ENCODE measurements around the gene PTPRM.

The PTPRM gene

GRCh38 chr18:8391068-8391467, 824.0 kb downstream of the PTPRM start:
- DNase-seq (ENCODE audit: low read depth in 2 of 2), result no peak

- DNase-seq (ENCODE audit: low read depth in 2 of 2), result no peak
These were observed 829.1 kb downstream of the PTPRM start for GRCh38 chr18:8396254-8396653.

GRCh38 chr18:8397034-8397433, 829.9 kb downstream of the PTPRM start:
- DNase-seq (ENCODE audit: low read depth in 2 of 2), result no peak

- no peak for DNase-seq (ENCODE audit: low read depth in 2 of 2)
These were observed 832.0 kb downstream of the PTPRM start for GRCh38 chr18:8399138-8399537.

- DNase-seq (ENCODE audit: low read depth in 2 of 2), result no peak
These were observed 833.2 kb downstream of the PTPRM start for GRCh38 chr18:8400193-8400752.

- no peak for DNase-seq (ENCODE audit: low read depth in 2 of 2)
These were observed 833.7 kb downstream of the PTPRM start for GRCh38 chr18:8400825-8401224.

- DNase-seq (ENCODE audit: low read depth in 2 of 2), result no peak
These were observed 834.5 kb downstream of the PTPRM start for GRCh38 chr18:8401606-8402005.

GRCh38 chr18:8402237-8402636, 835.1 kb downstream of the PTPRM start:
- DNase-seq (ENCODE audit: low read depth in 2 of 2), result no peak

- DNase-seq (ENCODE audit: low read depth in 2 of 2), result no peak
These were observed 836.6 kb downstream of the PTPRM start for GRCh38 chr18:8403713-8404112.

GRCh38 chr18:8406186-8406867, 839.2 kb downstream of the PTPRM start:
- no peak for DNase-seq (ENCODE audit: low read depth in 2 of 2)

GRCh38 chr18:8406868-8407250, 839.7 kb downstream of the PTPRM start:
- DNase-seq (ENCODE audit: low read depth in 2 of 2), result no peak

GRCh38 chr18:8409151-8409550, 842.0 kb downstream of the PTPRM start:
- DNase-seq (ENCODE audit: low read depth in 2 of 2), result no peak

GRCh38 chr18:8411492-8411891, 844.4 kb downstream of the PTPRM start:
- no peak for DNase-seq (ENCODE audit: low read depth in 2 of 2)

- no peak for DNase-seq (ENCODE audit: low read depth in 2 of 2)
These were observed 845.0 kb downstream of the PTPRM start for GRCh38 chr18:8412117-8412516.

GRCh38 chr18:8413189-8413588, 846.1 kb downstream of the PTPRM start:
- no peak for DNase-seq (ENCODE audit: low read depth in 2 of 2)

GRCh38 chr18:8413751-8414150, 846.6 kb downstream of the PTPRM start:
- DNase-seq (ENCODE audit: low read depth in 2 of 2), result no peak

- DNase-seq (ENCODE audit: low read depth in 2 of 2), result no peak
These were observed 849.3 kb downstream of the PTPRM start for GRCh38 chr18:8416212-8417019.

- DNase-seq (ENCODE audit: low read depth in 2 of 2), result no peak
These were observed 855.3 kb downstream of the PTPRM start for GRCh38 chr18:8422391-8422790.

GRCh38 chr18:8423051-8423557, 856.0 kb downstream of the PTPRM start:
- no peak for DNase-seq (ENCODE audit: low read depth in 2 of 2)

- DNase-seq (ENCODE audit: low read depth in 2 of 2), result no peak
These were observed 857.4 kb downstream of the PTPRM start for GRCh38 chr18:8424481-8424880.

GRCh38 chr18:8424917-8425725, 858.0 kb downstream of the PTPRM start:
- DNase-seq (ENCODE audit: low read depth in 2 of 2), result no peak

- peak in 1 of 2 experiments; percentile 8 for DNase-seq (ENCODE audit: low read depth in 2 of 2)
These were observed 859.3 kb downstream of the PTPRM start for GRCh38 chr18:8426401-8426800.
